Activated T-cell treated with anti-CD3 and anti-CD28 coated beads, Interleukin-2, amount 50 U/mL, for 1 hour (primary cell): ENCODE data around the gene DGUOK.

Experiments used
- DNase-seq: peaks from one replicate; pipeline ENCODE4 v3.0.0-alpha.2; 2020

DGUOK gene

GRCh38 chr2:73999881-74000597 is 73.4 kb downstream of the DGUOK start:
- DNase-seq: no peak

DNA sequence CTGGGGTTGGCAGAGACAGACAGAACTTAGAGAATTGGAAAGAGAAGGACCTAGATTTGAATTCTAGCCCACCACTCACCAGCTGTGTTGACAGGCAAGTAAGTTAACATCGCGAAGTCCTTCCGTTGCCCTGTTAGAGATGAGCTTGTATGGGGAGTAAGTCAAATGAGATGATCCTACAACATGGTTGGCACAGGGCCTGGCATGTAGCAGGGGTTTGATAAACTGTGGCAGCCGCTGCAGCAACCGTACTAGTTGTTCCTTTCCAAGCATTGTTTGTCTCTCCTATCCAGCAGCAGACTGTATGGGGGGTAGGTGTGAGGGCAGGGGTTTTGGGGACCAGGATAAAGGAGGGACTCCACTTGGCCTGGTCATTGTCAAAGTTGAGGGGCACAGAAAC is 74.0 kb downstream of the DGUOK start:
- no peak for DNase-seq

- no peak for DNase-seq
These were observed 74.4 kb downstream of the DGUOK start for GRCh38 chr2:74001121-74001520.

- no peak for DNase-seq
These were observed 75.3 kb downstream of the DGUOK start for GRCh38 chr2:74001781-74002504.

- DNase-seq: peak; percentile 86
These were observed 76.1 kb downstream of the DGUOK start for GRCh38 chr2:74002505-74003421.

- no peak for DNase-seq
These were observed 77.0 kb downstream of the DGUOK start for GRCh38 chr2:74003494-74004211.

- no peak for DNase-seq
These were observed 77.8 kb downstream of the DGUOK start for GRCh38 chr2:74004212-74005182.

- no peak for DNase-seq
These were observed 79.1 kb downstream of the DGUOK start for GRCh38 chr2:74005786-74006185.

DNA sequence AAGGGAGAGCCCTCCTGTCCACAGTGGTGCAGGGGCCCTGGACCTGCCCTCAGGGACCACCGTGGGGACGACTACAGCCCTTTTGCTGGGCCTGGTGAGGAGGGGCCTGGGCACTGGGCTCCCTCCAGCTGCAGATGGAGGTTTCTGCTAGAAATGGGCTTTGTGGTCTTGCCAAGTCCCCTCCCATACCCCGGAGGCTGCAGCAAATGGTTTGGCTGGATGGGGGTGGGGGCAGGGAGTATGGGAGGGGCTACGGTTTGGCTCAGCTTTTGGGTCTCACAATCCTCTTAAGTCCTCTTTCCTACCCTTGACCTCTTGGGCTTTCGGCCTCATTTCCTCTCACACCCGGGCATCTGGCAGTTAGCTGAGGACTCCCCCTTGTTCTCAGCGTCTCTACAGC is 79.8 kb downstream of the DGUOK start:
- no peak for DNase-seq

GRCh38 chr2:74007121-74007520 is 80.4 kb downstream of the DGUOK start:
- DNase-seq: no peak

DNA sequence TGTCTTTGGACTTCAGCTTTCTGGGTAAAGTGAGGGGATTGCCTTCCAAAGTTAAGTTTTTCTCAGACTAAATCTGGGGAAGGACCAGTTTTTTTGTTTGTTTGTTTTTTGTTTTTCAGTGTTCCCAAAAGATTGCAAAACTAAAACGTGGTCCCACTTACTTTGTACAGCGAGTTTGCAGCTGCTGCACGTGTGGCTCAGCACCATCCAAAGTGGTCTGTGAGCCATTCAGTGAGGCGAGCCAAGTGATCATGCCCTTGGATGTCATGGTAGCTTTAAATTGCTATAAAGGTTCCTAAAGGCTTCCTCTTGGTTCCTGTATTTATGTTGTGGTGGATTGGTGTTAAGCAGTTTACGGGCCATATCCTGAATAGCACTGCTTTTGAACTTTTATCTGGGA is 81.0 kb downstream of the DGUOK start:
- no peak for DNase-seq
